HCT116 (cell line): Measurements from ENCODE around the gene GATAD2A.

Experiments
- EGR1 ChIP-seq: IDR thresholded peaks from 2 replicates; pipeline ENCODE4 v1.6.1; 2012; ENCODE audit warnings: low read depth
- EZH2 ChIP-seq: fragments of 200-600 bp; sonication (generic); IDR thresholded peaks from 2 replicates; pipeline ENCODE4 v1.6.1; 2017; ENCODE audit warnings: antibody characterized with exemption, mixed run types
- POLR2A ChIP-seq: IDR thresholded peaks from 2 replicates; pipeline ENCODE4 v1.7.0; 2011; ENCODE audit warnings: borderline replicate concordance; ENCODE audit not compliant: insufficient read depth, insufficient read length; ENCODE audit errors: extremely low read depth
- POLR2AphosphoS5 ChIP-seq: IDR thresholded peaks from 2 replicates; pipeline ENCODE4 v1.6.1; 2011; ENCODE audit warnings: mild to moderate bottlenecking, low read depth, low read length, moderate library complexity
- TF ChIP-seq, protein P1 (sequence below), 3 experiments: fragments of 200-600 bp in 1 of 3; sonication (generic) in 1 of 3; IDR thresholded peaks in 2 of 3; conservative IDR thresholded peaks in 1 of 3; 2 replicates each; pipeline ENCODE4 v1.5.1; 2012 to 2017; ENCODE audit warnings: low read depth in 2 of 3, low read length in 2 of 3, antibody characterized with exemption in 1 of 3, borderline replicate concordance in 1 of 3, control low read depth in 1 of 3, mild to moderate bottlenecking in 1 of 3, mixed read lengths in 1 of 3, mixed run types in 1 of 3, moderate library complexity in 1 of 3; ENCODE audit not compliant: insufficient read depth in 1 of 3
- TF ChIP-seq, protein P2 (sequence below): IDR thresholded peaks from 2 replicates; pipeline ENCODE4 v1.6.1; 2012
- TF ChIP-seq, protein P3 (sequence below): IDR thresholded peaks from 2 replicates; pipeline ENCODE4 v1.6.1; 2012; ENCODE audit warnings: low read depth

DNA sequence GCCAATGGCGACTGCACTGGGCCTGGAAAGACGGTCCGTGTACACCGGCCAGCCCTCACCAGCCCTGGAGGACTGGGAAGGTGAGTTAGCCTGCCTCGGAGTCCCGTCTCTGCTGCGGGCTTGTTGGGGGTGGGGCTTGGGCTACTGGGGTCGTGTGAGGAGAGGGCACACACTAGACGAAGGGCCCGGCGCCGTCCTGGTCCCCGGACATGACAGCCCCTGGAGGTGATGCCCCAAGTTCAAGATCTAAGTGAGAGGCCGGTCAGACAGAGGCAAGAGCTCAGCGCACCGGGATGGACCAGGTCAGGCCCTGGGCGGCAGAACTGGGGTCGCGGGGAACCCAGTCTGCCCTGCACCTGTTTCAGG lies 134.2 kb downstream of the GATAD2A start:
- TF ChIP-seq EGR1: no peak
- TF ChIP-seq, protein P1, sequence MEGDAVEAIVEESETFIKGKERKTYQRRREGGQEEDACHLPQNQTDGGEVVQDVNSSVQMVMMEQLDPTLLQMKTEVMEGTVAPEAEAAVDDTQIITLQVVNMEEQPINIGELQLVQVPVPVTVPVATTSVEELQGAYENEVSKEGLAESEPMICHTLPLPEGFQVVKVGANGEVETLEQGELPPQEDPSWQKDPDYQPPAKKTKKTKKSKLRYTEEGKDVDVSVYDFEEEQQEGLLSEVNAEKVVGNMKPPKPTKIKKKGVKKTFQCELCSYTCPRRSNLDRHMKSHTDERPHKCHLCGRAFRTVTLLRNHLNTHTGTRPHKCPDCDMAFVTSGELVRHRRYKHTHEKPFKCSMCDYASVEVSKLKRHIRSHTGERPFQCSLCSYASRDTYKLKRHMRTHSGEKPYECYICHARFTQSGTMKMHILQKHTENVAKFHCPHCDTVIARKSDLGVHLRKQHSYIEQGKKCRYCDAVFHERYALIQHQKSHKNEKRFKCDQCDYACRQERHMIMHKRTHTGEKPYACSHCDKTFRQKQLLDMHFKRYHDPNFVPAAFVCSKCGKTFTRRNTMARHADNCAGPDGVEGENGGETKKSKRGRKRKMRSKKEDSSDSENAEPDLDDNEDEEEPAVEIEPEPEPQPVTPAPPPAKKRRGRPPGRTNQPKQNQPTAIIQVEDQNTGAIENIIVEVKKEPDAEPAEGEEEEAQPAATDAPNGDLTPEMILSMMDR (IDR thresholded peaks at IDR 0.05 in 2 of 3, conservative IDR thresholded peaks at IDR 0.05 in 1 of 3; ENCODE audit: borderline replicate concordance in 1 of 3, insufficient read depth in 1 of 3, low read depth in 2 of 3, low read length in 2 of 3): no peak
- TF ChIP-seq POLR2A: no peak
- TF ChIP-seq, protein P2, sequence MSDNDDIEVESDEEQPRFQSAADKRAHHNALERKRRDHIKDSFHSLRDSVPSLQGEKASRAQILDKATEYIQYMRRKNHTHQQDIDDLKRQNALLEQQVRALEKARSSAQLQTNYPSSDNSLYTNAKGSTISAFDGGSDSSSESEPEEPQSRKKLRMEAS: no peak
- TF ChIP-seq EZH2: no peak
- TF ChIP-seq, protein P3, sequence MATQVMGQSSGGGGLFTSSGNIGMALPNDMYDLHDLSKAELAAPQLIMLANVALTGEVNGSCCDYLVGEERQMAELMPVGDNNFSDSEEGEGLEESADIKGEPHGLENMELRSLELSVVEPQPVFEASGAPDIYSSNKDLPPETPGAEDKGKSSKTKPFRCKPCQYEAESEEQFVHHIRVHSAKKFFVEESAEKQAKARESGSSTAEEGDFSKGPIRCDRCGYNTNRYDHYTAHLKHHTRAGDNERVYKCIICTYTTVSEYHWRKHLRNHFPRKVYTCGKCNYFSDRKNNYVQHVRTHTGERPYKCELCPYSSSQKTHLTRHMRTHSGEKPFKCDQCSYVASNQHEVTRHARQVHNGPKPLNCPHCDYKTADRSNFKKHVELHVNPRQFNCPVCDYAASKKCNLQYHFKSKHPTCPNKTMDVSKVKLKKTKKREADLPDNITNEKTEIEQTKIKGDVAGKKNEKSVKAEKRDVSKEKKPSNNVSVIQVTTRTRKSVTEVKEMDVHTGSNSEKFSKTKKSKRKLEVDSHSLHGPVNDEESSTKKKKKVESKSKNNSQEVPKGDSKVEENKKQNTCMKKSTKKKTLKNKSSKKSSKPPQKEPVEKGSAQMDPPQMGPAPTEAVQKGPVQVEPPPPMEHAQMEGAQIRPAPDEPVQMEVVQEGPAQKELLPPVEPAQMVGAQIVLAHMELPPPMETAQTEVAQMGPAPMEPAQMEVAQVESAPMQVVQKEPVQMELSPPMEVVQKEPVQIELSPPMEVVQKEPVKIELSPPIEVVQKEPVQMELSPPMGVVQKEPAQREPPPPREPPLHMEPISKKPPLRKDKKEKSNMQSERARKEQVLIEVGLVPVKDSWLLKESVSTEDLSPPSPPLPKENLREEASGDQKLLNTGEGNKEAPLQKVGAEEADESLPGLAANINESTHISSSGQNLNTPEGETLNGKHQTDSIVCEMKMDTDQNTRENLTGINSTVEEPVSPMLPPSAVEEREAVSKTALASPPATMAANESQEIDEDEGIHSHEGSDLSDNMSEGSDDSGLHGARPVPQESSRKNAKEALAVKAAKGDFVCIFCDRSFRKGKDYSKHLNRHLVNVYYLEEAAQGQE: no peak
- no peak for TF ChIP-seq POLR2AphosphoS5
